OCI-LY7 (cell line): ENCODE results near the gene MAGIX.

Experiments
- EZH2phosphoT487 ChIP-seq: fragments of 200-600 bp; sonication (generic); IDR thresholded peaks from 2 replicates; pipeline ENCODE4 v1.6.1; 2018; ENCODE audit warnings: low read depth, borderline replicate concordance, mild to moderate bottlenecking, mixed run types, antibody characterized with exemption, low read length, moderate library complexity, mixed read lengths
- TF ChIP-seq, protein P1 (sequence below): fragments of 200-600 bp; sonication (generic); conservative IDR thresholded peaks from 2 replicates; pipeline ENCODE4 v1.5.1; 2014; ENCODE audit warnings: mild to moderate bottlenecking, antibody characterized with exemption, low read length, moderate library complexity, mixed read lengths

DNA sequence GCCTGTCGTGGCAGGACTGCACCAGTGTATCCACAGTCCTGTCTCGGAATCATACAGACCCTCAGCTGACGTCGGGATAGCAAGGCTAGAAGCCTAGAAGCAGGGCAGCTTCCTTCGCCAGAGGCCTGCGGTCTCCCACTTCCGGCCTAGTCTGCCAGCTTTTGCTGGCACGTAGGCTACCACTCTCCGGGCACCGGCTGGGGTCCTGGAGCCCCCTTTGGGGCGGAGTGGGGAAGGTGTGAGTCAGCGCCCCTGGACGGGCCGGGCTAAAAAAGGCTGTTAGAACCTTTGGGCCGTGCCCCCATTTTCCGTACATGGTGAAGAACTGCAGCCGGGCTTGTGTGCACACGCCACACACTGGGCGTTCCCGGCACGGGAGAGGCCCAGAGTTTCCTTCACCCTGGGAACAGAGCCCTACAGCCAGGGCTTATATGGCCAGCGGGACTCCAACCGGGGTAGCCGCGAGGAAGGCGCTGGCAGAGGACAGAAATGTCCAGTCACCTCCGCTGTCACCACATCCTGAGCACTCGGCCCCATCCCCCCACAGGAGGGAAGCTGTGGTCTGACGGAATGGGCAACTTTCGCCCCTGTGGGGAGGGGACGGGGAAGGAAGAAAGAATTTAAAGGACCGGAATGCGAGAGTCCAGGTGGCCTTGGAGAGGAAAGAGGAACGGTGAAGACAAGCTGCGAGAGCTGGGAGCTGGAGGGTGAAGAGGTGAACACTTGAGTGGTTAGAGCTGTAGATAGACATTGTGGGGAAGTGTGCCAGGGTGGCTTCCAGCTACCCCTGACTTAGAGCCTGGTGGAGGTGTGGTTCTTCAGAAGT lies 4.6 kb downstream of the MAGIX start:
- TF ChIP-seq, protein P1, sequence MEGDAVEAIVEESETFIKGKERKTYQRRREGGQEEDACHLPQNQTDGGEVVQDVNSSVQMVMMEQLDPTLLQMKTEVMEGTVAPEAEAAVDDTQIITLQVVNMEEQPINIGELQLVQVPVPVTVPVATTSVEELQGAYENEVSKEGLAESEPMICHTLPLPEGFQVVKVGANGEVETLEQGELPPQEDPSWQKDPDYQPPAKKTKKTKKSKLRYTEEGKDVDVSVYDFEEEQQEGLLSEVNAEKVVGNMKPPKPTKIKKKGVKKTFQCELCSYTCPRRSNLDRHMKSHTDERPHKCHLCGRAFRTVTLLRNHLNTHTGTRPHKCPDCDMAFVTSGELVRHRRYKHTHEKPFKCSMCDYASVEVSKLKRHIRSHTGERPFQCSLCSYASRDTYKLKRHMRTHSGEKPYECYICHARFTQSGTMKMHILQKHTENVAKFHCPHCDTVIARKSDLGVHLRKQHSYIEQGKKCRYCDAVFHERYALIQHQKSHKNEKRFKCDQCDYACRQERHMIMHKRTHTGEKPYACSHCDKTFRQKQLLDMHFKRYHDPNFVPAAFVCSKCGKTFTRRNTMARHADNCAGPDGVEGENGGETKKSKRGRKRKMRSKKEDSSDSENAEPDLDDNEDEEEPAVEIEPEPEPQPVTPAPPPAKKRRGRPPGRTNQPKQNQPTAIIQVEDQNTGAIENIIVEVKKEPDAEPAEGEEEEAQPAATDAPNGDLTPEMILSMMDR, result no peak
- no peak for TF ChIP-seq EZH2phosphoT487
